GM12864 (cell line): ENCODE measurements around the gene OR10H1.
"Not testable (repeated sequence)": the region's sequence is repeated elsewhere in the genome, so short reads cannot be mapped to it uniquely, and the experiment has no call there.

Source experiments
- DNase-seq: peaks from one replicate; pipeline ENCODE4 v3.0.0-alpha.2; 2011; ENCODE audit warnings: low read depth
- H3K4me3 ChIP-seq: 2 replicates; pipeline ENCODE4 v1.5.1; 2011; ENCODE audit warnings: mild to moderate bottlenecking, low read depth, low read length, control low read depth
- TF ChIP-seq, protein P1 (sequence below): IDR thresholded peaks from 2 replicates; pipeline ENCODE4 v1.5.1; 2011; ENCODE audit warnings: low read depth, mild to moderate bottlenecking, moderate library complexity, low read length, control low read depth, inconsistent platforms; ENCODE audit errors: missing control alignments

OR10H1 gene

DNA sequence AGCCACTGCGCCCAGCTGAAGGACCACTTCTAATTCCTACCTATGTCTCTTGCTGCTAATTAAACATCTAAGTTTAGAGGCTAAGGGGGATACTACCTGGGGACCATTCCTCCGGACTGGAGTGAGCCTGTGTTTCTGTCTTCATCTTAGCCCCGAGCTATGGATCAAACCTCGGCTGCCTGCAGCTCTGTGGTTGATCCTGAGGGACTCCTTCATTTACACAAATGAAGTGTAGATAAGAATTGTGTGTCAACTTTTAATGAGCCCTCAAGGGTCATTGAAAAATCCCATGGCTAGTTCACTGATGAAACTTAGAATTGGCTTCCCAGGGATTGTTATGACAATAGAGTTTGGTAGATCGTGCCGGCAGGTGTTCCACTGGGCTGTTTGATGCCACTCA, 31.5 kb upstream of the OR10H1 start:
- TF ChIP-seq, protein P1, sequence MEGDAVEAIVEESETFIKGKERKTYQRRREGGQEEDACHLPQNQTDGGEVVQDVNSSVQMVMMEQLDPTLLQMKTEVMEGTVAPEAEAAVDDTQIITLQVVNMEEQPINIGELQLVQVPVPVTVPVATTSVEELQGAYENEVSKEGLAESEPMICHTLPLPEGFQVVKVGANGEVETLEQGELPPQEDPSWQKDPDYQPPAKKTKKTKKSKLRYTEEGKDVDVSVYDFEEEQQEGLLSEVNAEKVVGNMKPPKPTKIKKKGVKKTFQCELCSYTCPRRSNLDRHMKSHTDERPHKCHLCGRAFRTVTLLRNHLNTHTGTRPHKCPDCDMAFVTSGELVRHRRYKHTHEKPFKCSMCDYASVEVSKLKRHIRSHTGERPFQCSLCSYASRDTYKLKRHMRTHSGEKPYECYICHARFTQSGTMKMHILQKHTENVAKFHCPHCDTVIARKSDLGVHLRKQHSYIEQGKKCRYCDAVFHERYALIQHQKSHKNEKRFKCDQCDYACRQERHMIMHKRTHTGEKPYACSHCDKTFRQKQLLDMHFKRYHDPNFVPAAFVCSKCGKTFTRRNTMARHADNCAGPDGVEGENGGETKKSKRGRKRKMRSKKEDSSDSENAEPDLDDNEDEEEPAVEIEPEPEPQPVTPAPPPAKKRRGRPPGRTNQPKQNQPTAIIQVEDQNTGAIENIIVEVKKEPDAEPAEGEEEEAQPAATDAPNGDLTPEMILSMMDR: no peak
- no peak overlapping the region for H3K4me3 ChIP-seq
- no peak for DNase-seq

GRCh38 chr19:15843894-15844222, 28.4 kb upstream of the OR10H1 start:
- not testable (repeated sequence) for DNase-seq, H3K4me3 ChIP-seq

- no peak for DNase-seq
- TF ChIP-seq, protein P1: no peak
- H3K4me3 ChIP-seq: no peak overlapping the region
Observed at GRCh38 chr19:15843203-15843893, 27.9 kb upstream of the OR10H1 start.

GRCh38 chr19:15841875-15842569, 26.6 kb upstream of the OR10H1 start:
- TF ChIP-seq, protein P1: peak; percentile 40
- no peak for DNase-seq
- no peak overlapping the region for H3K4me3 ChIP-seq

DNA sequence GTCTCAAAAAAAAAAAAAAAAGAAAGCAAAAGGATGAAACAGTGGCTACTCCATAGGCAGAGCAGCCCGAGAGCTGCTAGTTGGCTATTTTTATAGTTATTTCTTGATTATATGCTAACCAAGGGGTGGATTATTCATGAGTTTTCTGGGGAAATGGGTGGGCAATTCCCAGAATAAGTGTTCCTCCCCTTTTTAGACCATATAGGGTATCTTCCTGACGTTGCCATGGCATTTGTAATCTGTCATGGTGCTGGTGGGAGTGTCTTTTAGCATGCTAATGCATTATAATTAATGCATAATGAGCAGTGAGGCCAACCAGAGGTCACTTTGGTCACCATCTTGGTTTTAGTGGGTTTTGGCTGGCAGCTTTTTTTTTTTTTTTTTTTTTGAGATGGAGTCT, 25.4 kb upstream of the OR10H1 start:
- H3K4me3 ChIP-seq: no peak overlapping the region
- DNase-seq: no peak
- TF ChIP-seq, protein P1: no peak

DNA sequence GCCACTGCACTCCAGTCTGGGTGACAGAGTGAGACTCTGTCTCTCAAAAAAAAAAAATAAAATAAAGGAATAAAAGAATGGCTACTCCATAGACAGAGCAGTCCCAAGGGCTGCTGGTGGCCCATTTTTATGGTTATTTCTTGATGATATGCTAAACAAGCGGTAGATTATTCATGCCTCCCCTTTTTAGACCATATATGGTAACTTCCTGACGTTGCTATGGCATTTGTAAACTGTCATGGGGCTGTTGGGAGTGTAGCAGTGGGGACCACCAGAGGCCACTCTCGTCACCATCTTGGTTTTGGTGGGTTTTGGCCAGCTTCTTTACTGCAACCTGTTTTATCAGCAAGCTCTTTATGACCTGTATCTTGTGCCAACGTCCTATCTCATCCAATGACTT, 24.4 kb upstream of the OR10H1 start:
- DNase-seq, H3K4me3 ChIP-seq: not testable (repeated sequence)

DNA sequence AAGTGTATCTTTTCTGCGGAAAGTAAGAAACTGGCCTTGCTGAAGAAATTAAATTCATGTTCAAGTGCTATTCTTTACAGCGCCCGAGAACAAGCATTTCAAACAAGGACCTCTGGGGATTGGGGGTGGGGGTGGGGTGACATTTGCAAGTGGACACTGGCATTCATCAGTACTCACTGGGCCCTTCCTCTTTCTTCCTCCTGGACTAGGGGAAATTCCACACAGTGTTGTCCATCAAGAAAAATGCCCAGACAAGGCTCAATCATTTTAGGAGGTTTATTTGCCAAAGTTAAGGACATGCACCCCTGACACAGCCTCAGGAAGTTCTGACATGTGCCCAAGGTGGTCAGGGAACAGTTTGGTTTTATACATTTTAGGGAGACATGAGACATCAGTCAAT, 22.9 kb upstream of the OR10H1 start:
- DNase-seq: no peak
- TF ChIP-seq, protein P1: no peak
- H3K4me3 ChIP-seq: no peak overlapping the region

DNA sequence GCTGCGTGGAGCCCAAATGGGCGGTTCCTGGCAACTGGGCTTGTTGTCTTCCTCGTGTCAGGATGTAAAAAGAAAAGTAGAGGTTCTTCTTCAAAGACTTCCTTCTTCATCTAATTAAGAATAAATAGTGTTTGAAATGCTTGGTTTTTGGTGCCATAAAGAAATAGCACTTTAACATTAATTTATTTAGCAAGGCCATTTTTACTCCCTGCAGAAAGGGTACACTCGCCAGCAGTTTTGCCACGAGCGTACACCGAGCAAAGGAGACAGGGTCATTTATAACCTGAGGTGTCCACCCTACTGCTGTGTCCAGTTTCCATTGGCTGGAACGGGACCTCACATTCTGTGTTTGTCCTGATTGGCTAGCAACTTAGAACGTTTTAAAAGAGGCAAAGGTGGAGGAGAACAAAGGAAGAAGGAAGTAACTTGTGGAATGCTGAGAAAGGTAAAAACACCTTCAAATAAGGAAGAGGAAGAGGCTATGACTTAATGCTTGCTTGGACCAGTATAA, 21.8 kb upstream of the OR10H1 start:
- DNase-seq: no peak
- TF ChIP-seq, protein P1: no peak
- peak overlapping the region; percentile 91 for H3K4me3 ChIP-seq
